ES-I3 (cell line): Measurements from ENCODE around the gene UST.
"Not testable (repeated sequence)": the region's sequence is repeated elsewhere in the genome, so short reads cannot be mapped to it uniquely, and the experiment has no call there.

Experiments used
- H3K36me3 ChIP-seq: 2 replicates; pipeline ENCODE4 v1.6.1; 2013; ENCODE audit warnings: mild to moderate bottlenecking, low read length, control low read depth, moderate library complexity; ENCODE audit not compliant: insufficient read depth
- H3K4me1 ChIP-seq: 2 replicates; pipeline ENCODE4 v1.6.1; 2013; ENCODE audit warnings: mild to moderate bottlenecking, control low read depth, low read length; ENCODE audit not compliant: insufficient read depth
- H3K9ac ChIP-seq: 2 replicates; pipeline ENCODE4 v1.6.1; 2013; ENCODE audit warnings: low read depth, mild to moderate bottlenecking, low read length, moderate library complexity
- H3K9me3 ChIP-seq: 2 replicates; pipeline ENCODE4 v1.6.1; 2013; ENCODE audit warnings: mild to moderate bottlenecking, low read length, moderate library complexity; ENCODE audit not compliant: control insufficient read depth, insufficient read depth

The UST gene

DNA sequence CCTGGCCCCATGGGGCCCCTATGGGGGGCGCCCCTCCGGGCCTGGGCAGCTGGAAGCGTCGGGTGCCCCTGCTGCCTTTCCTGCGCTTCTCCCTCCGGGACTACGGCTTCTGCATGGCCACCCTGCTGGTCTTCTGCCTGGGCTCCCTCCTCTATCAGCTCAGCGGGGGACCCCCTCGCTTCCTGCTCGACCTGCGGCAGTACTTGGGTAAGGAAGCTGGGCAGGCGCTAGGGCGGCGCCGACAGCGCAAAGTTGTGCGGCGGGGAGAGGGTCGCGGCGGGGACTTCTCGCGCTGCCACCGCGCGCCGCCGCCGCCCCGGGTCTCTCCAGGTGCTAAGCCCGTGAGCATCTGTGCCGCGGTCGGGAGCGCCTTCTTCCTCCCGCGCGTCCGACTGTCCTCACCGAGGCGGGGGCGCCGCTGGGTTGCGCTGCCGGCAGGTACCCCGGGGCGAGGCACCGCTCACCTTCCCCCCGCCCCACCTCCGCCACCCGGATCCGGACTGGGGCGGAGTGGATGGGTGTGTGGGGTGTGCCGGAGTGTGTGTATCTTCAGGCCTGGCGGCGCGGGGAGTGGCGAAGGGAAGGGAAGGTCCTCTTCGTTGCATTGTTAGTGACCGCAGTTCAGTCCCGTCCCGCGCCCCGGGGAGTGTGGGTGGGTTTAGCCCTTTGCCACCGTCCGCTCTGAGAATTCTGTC is 788 bp downstream of the UST start:
- Histone ChIP-seq H3K9me3 (no peaks in the 10 kb centered on the region; the same call in 1 of the 2 replicates), H3K36me3 (no peaks in the 10 kb centered on the region), H3K9ac (peak overlapping the region; percentile 86), H3K4me1 (peaks cover 22% of the 10 kb centered on the region)

DNA sequence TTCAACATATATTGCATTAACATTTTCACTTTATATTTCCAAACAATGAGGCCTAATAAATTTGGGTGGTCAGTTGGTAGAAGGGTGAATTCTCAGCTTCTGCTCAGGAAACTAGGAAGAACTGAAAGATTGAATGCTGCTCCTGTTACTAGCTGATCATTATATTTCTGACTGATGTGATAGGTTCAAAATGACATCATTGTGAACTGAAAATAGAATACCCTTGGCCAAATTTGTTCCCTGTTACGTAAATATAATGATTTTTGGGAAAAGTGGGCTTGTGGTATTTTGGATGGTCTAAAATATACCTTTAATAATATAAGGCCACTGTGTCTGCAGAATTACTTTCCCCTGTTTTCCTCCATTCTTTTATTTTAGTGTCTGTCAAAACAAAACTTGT is 2.8 kb downstream of the UST start:
- Histone ChIP-seq H3K9ac (no peak overlapping the region), H3K4me1 (peaks cover 22% of the 10 kb centered on the region), H3K9me3 (no peaks in the 10 kb centered on the region; the same call in 1 of the 2 replicates), H3K36me3 (no peaks in the 10 kb centered on the region)

DNA sequence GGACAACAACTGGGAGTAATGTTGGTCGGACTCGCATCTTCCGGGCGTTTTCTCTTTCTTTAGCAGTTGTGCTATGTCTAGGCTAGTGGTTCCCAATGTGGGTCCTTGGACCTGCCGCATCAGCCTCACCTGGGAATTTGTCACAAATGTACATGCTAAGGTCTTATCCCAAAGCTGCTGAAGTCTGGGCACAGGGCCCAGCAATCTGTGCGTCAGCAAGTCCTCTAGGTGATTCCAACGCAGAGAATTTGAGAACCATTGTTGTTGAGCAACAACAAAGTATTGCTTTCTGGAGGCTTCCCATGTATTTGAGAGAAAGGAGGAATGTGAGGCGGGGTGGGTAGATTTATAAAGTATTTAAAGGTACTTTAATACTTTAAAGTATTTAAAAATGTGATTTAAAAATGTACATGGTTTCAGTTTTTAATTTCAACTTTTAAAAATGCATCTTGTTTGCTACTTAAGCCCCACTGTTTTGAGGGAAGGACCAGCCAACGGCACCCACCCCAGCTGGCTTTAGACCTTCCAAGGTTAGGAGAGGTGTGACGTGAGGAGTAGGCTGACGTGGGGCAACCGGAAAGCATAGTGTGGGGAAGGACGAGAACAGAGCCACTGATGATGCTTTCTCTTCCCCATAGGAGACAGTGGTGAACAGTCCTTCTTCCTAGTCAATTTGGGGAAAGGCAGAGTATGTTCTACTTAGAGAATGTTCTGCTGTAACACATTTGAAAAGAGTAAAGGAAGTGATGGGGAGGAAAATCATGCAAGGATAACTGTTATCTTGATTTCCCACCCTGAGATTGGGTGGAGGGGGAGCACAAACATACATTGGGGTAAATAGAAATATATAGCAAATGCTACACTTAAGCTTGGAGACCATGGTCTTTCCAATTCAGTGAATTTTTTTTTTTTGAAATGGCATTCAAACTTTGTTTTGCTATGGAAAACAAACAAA is 4.3 kb downstream of the UST start:
- peaks cover 17% of the 10 kb centered on the region; the same call in 1 of the 2 replicates for H3K4me1 ChIP-seq
- H3K9ac ChIP-seq, result no peak overlapping the region
- H3K36me3 ChIP-seq, result no peaks in the 10 kb centered on the region
- no peaks in the 10 kb centered on the region; the same call in 1 of the 2 replicates for H3K9me3 ChIP-seq

DNA sequence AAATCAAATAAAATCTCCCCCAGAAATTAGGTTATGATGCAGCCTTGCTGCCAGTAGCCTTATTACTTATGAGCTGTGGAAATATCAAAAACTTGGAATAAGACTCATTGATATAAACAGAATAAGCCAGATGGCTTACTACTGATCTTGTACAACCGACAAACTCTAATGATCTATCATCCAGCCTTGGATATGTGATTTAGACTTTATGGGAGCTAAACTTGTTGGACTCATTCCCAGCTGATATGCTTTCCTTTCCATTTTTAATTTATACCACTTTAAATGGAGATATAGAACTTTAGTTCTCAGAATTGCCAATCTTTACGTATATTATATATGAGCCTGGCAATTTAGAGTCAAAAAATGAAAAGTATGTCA is 5.0 kb downstream of the UST start:
- peaks cover 17% of the 10 kb centered on the region; the same call in 1 of the 2 replicates for H3K4me1 ChIP-seq
- no peak overlapping the region for H3K9ac ChIP-seq
- H3K36me3 ChIP-seq, result no peaks in the 10 kb centered on the region
- H3K9me3 ChIP-seq, result no peaks in the 10 kb centered on the region; the same call in 1 of the 2 replicates

DNA sequence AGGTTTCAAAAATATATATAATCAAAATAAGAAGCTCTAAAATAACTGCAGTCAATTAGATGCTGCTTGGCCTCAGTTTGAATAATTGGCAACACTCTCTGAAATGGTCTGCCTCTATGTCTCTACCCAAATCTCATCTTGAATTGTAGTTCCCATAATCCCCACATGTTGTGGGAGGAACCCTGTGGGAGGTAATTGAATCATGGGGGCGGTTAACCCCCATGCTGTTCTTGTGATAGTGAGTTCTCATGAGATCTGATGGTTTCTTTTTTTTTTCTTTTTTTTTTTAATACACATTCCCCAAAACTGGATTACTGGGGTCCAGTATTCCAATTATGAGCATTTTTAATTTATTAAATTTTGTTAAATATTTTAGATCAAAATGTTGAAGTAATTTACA is 8.5 kb downstream of the UST start:
- not testable (repeated sequence) for H3K9ac ChIP-seq, H3K9me3 ChIP-seq, H3K36me3 ChIP-seq
- peaks cover 17% of the 10 kb centered on the region for H3K4me1 ChIP-seq

DNA sequence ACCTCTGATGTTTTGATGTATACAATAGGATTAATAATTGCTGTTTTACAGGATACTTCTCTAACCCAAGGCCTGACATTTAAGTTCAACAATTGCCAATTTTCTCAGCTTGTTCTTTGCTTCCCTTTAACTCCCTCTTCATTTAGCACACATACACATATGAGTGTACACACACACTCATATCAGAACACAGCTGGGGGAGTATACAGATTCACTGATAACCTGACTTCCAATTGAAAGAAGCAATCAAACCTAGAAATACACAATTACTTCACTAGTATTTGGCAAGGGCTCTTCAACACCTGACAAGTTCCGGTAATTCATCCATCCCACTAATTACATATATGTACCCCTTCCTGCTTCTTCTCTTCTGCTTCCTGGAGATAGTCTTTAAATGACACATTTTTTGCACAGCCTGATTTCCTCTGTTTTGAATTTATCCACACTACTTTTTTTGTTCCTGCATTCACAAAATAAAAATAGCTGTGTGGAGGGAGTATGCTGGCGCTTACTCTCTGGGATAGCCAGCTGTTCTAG is 11.2 kb downstream of the UST start:
- no peaks in the 10 kb centered on the region for H3K36me3 ChIP-seq
- H3K4me1 ChIP-seq, result peaks cover 27% of the 10 kb centered on the region
- no peaks in the 10 kb centered on the region for H3K9me3 ChIP-seq
- no peak overlapping the region for H3K9ac ChIP-seq

DNA sequence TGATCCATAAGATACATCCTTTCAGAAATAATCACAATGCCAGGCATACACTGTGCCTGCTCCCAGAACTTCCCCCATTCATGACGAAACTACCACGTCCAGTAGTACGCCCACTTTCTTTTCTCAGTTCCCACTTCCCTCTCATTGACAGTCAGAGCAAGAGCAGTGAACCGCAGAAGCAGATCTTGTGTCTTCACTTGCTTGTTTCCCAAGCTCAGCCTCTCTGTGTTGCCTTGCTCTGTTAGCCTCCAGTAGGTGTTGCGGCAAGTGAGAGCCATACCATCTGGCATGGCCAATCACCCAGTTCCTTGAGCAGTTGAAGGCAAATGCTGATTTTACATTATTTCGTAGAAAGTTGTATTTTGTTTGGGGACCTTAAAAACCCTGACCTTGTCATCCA is 11.7 kb downstream of the UST start:
- Histone ChIP-seq H3K9me3 (no peaks in the 10 kb centered on the region), H3K36me3 (no peaks in the 10 kb centered on the region), H3K9ac (no peak overlapping the region), H3K4me1 (peaks cover 27% of the 10 kb centered on the region)

DNA sequence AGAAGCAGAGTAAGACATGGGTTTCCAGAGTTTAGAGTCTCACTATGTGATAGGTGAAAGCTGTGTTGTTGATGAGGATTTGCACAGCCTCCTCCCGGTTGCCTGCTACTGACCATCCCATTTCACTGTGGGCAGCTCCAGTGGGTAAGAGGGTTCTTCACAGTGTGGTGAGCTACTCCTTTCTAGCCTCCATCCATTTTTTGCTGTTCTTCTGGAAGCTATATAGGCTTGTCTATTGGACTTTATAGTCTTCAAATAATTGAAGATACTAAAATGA is 13.4 kb downstream of the UST start:
- Histone ChIP-seq H3K9ac (no peak overlapping the region), H3K36me3 (no peaks in the 10 kb centered on the region), H3K4me1 (peaks cover 27% of the 10 kb centered on the region), H3K9me3 (no peaks in the 10 kb centered on the region)

DNA sequence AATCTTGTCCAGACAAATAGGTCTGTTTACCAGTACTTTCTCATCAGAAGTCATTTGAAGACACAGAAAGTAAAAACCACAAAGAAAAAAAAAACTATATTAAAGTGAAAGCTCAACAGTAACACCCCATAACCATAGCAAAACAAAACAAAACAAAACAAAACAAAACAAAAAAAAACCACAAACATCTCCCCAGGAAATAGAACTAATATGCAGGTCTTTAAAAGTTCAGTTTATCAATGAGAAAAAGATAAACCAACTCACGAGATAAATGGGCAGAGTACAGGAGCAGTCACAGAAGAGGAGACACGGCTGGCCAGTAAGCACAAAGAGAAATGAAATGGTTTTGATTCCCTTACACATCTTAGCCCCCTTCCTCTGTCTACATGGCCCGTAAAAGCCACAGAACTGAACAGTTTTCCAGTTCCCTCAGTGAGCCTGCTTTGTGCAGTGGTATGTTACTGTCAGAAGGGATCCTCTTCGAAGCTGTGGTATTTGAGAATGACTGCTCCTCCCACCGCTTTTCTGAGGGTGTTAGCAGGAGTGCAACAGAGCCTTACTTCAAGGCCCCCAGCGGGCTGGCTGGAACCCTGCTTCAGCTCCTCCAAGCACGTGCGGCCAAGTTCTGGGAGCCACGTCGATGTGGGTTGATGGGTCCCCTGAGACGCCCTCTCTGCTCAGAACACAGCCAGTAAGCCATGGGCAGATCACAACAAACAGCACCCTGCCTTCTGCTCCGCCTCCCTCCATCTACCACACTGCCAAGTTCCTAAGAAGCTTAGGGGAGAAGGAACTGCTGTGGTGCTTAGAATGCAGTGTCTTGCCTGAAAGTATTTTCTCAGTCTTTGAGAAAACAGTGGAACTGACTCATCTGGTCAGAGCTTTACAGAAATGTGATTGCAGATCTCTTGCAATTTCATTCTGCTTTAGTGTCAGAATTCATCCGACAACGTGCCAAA is 14.0 kb downstream of the UST start:
- no peak overlapping the region for H3K9ac ChIP-seq
- H3K4me1 ChIP-seq, result peaks cover 29% of the 10 kb centered on the region
- H3K36me3 ChIP-seq, result no peaks in the 10 kb centered on the region
- H3K9me3 ChIP-seq, result no peaks in the 10 kb centered on the region

DNA sequence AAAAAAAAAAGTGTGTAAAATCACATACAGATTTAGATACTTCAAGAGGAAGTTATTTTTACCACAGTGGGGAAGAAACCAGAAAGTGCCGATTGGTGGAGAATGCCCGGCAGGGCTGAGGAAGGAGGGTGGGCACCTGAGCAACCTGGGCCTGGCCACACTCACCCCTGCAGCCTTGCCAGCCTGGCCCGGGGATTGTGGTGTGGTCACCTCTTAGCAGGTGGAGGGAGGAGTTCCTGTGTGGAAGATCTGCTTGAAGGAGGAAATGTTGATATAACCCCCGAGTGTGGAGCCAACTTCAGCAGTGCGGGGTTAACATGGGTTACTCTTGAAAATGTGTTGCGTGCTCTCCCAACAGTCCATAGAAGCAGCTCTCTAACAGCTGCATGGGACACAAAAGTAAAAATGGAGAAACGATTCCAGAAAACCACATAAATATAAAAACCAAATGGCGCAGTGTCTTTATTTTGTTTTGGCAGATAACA is 14.7 kb downstream of the UST start:
- H3K9me3 ChIP-seq, result no peaks in the 10 kb centered on the region
- no peaks in the 10 kb centered on the region for H3K36me3 ChIP-seq
- peaks cover 36% of the 10 kb centered on the region for H3K4me1 ChIP-seq
- no peak overlapping the region for H3K9ac ChIP-seq

DNA sequence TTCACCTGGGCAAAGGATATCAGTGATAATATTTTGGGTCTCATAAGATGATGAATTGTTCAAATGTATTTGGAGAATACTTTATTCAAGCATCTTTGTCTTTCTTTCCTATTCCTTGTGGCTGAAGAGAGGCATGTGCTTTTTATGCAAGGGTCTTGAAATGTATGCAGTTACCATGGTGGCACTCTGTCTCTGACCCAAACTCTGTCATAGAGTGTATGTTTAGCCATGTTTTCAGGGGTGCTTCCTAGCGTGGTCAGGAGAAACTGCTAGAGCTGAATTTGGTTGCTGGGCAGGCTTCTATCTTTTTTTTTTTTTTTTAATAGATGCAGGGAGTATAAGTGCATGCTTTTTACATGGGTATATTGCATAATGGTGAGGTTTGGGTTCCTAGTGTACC is 15.4 kb downstream of the UST start:
- H3K36me3 ChIP-seq, result no peaks in the 10 kb centered on the region
- H3K9ac ChIP-seq, result no peak overlapping the region
- no peaks in the 10 kb centered on the region for H3K9me3 ChIP-seq
- H3K4me1 ChIP-seq, result peaks cover 39% of the 10 kb centered on the region

DNA sequence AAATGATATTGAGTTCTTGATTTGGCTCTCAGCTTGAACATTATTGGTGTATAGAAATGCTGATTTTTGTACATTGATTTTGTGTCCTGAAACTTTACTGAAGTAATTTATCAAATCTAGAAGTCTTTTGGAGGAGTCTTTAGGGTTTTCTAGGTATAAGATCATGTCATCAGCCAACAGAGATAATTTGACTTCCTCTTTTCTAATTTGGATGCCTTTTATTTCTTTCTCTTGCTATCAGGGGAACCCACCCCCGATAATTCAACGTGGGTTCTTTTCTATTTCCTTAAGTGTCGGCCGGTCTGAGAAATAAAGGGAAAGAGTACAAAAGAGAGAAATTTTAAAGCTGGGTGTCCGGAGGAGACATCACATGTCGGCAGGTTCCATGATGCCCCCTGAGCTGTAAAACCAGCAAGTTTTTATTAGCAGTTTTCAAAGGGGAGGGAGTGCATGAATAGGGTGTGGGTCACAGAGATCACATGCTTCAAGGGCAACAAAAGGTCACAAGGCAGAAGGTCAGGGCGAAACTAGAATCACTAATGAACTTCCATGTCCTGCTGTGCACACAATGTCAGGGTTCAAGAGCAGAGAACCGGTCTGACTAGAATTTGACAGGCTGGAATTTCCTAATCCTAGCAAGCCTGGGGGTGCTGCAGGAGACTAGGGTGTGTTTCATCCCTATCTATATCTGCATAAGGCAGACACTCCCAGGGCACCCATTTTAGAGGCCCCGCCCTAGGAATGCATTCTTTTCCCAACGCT is 17.6 kb downstream of the UST start:
- peaks cover 43% of the 10 kb centered on the region for H3K4me1 ChIP-seq
- H3K9me3 ChIP-seq, H3K36me3 ChIP-seq, H3K9ac ChIP-seq: not testable (repeated sequence)

DNA sequence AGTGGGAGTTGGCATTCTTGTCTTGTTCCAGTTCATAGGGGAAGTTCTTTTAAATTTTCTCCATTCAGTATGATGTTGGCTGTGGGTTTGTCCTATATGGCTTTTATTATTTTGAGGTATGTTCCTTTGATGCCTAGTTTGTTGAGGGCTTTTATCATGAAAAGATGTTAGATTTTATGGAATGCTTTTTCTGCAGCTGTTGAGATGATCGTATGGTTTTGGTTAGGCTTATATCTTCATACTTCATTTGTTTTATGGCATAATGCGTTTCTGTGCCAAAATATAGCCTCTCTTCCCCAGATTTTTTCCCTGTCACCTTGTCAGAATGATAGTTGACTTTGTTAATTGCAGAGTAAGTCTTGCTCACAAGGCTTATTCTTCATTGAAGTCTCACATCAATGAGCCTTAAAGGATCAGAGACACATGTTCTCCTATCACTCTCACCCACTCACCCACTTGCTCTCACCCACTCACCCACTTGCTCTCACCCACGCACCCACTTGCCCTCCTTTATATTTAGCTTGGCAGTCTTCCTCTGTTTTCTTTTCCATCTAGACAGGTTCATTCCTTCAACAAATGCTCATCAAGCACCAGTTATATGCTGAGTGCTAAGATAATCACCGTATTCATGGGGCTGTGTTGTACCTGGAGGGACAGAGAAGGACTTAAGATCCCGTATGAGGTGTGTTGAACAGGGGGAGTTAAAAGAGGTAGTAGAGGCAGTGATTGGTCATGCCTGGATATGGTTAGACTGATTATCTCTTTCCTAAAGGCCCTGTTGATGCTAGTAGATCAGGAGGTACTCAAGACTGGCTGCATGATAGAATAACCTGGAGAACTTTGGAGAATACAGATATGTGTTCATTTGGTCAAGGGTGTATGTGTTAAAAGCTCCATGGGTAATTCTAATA is 19.3 kb downstream of the UST start:
- no peak overlapping the region for H3K9ac ChIP-seq
- H3K4me1 ChIP-seq, result peaks cover 43% of the 10 kb centered on the region
- no peaks in the 10 kb centered on the region for H3K9me3 ChIP-seq
- H3K36me3 ChIP-seq, result no peaks in the 10 kb centered on the region
